ENCODE data around the gene NUSAP1.
A peak's percentile ranks its signal among the peaks of the same experiment; 100 is the strongest.
"Not testable (repeated sequence)": the region's sequence is repeated elsewhere in the genome, so short reads cannot be mapped to it uniquely, and the experiment has no call there.

The NUSAP1 gene, protein sequence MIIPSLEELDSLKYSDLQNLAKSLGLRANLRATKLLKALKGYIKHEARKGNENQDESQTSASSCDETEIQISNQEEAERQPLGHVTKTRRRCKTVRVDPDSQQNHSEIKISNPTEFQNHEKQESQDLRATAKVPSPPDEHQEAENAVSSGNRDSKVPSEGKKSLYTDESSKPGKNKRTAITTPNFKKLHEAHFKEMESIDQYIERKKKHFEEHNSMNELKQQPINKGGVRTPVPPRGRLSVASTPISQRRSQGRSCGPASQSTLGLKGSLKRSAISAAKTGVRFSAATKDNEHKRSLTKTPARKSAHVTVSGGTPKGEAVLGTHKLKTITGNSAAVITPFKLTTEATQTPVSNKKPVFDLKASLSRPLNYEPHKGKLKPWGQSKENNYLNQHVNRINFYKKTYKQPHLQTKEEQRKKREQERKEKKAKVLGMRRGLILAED

DNA sequence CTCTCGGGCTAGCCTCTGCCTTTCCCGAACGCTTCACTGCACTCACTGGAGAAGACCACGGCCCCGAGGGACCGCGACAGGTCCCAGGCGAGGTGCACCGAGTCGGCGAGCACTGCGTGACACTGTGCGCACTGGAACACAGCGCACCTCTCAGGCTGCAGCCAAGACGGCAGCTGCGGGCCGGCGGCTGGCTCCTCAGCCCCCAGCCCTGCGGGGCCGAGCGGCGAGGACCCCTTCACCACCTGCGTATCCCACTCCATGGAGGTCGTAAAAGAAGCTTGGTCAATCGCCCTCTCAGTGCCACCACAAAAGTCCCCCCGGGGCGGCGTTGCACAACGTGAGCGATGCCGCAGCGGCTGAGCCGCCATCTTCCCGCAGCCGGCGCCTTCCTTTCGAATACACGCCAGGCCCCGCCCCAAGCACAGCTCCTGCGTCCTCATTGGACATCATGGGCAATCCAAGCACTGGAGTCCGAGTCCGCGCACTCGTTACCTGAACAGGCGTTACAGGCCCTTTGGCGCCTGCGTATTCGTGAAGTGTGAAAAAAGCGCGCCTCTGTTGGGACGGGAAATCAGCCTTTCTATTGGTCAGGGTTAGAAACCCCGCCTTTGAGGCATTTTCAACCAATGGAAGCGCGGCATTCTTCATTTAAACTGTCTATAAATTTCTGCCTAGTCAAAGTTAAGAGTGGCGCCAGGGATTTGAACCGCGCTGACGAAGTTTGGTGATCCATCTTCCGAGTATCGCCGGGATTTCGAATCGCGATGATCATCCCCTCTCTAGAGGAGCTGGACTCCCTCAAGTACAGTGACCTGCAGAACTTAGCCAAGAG, at the start of gene NUSAP1, which contains the start of gene OIP5:
Gene NUSAP1 (plus strand): TSS at position 688 of the 832 bp plus-strand sequence. CDS start 77 bp downstream, at position 765.
Gene OIP5 (minus strand): TSS at position 398 of the 832 bp plus-strand sequence. CDS start 30 bp downstream, at position 368.
- DNase-seq (ENCODE audit: low spot score), result peak; percentile 100

GRCh38 chr15:41282980-41283652, 49.6 kb upstream of the NUSAP1 start:
- DNase-seq (ENCODE audit: low spot score), result peak; percentile 82

GRCh38 chr15:41283653-41284426, 48.8 kb upstream of the NUSAP1 start:
- DNase-seq (ENCODE audit: low spot score), result peak; percentile 100

DNA sequence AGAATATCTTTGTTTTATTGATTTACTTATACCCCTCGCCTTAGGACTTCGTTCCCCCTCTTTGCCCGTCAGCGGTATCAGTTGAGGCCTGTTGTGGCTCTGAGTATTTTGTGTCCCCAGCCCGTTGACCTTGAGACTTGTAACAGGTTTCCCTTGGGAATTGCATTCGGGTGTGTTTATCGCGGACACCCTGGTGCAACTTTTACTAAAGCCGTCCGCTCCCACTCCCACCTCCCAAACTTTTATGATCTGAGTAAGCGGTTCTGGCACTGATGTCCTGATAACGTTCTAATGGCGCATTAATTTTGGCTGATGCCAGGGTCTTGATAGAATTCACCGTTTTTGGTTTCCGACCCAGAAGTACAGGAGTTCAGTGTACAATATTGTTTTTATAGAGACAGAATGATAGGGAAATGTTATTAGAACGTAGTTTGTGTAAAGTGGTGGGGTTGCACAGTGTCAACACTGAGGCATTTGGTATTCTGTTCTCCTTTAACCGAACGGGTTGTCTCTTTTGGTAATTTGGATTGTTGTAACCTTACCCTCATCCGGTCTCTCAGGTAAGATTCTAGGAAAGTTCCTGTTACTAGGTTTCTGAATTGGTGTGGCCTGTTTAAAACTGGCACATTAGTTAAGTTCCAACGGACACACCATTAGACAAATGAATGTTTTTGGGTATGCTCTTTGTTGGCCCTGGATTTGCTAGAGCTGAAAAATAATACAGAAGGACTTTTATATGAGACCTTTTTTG, 48.1 kb upstream of the NUSAP1 start:
- peak; percentile 45 for DNase-seq (ENCODE audit: low spot score)

GRCh38 chr15:41285285-41285684, 47.4 kb upstream of the NUSAP1 start:
- no peak for DNase-seq (ENCODE audit: low spot score)

- DNase-seq (ENCODE audit: low spot score), result no peak
Observed at GRCh38 chr15:41286665-41287333, 45.9 kb upstream of the NUSAP1 start.

DNA sequence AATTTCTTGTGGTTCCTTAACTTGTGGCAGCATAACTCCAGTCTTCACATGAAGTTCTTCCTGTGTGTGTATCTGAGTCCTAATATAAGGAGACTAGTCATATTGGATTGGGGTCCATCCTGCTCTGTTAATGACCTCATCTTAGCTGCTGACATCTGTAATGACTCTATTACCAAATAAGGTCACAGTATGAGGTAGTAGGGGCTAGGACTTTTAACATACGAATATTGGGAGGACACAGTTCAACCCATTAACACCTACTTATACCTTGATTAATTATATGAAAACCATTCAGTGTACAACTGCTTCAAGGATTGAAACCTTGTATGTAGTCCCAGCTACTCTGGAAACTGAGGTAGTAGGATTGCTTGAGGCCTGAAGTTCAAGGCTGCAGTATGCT, 44.2 kb upstream of the NUSAP1 start:
- no peak for DNase-seq (ENCODE audit: low spot score)

DNA sequence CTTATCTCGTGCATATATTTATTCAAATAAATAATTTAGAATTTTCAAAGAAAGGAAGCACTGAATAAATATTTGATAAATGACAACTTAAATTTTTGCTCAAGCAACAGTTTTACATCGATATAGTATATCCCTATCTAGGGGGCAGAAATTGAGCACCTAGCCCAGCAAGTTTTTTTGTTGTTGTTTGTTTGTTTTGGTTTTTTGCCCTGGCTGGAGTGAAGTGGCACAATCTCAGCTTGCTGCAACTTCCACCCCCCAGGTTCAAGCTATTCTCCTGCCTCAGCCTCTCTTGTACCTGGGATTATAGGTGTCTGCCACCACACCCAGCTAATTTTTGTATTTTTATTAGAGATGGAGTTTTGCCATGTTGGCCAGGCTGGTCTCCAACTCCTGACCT, 42.7 kb upstream of the NUSAP1 start:
- no peak for DNase-seq (ENCODE audit: low spot score)

DNA sequence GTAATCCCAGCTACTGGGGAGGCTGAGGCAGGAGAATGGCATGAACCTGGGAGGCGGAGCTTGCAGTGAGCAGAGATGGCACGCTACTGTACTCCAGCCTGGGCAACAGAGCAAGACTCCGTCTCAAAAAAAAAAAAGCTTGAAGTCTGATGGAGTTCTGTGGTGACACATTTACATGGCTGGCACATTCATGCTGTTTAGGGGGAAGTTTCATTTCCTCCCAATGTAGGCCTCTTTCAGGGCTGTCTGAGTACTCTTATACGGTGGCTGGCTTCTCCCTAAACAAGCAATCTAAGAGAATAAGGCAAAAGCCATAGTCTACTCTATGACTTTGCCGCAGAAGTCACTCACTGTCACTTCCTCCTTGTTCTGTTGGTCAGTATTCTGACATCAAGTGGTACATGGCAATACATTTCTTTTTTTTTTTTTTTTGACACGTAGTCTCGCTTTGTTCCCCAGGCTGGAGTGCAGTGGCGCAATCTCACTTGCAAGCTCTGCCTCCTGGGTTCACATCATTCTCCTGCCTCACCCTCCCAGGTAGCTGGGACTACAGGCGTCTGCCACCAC, 41.5 kb upstream of the NUSAP1 start:
- peak; percentile 67 for DNase-seq (ENCODE audit: low spot score)

- no peak for DNase-seq (ENCODE audit: low spot score)
Observed at GRCh38 chr15:41292521-41292920, 40.2 kb upstream of the NUSAP1 start.

DNA sequence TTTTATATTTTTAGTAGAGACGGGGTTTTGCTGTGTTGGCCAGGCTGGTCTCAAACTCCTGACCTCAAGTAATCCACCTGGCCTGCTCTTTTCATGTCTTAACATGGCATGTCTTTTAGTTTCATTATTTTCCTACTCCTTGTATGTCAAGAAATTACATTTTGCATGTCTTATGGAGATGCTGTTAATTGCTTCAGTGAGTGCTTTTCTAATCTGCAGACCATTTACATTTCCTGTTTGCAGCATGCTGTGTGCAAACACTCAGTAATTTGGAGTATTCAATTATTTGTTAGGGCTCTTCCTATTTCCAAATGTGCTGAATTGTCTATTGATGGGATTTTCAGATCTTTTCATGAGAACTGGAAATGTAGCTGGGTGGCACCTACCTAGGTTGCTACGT, 31.5 kb upstream of the NUSAP1 start:
- DNase-seq (ENCODE audit: low spot score), result not testable (repeated sequence)

DNA sequence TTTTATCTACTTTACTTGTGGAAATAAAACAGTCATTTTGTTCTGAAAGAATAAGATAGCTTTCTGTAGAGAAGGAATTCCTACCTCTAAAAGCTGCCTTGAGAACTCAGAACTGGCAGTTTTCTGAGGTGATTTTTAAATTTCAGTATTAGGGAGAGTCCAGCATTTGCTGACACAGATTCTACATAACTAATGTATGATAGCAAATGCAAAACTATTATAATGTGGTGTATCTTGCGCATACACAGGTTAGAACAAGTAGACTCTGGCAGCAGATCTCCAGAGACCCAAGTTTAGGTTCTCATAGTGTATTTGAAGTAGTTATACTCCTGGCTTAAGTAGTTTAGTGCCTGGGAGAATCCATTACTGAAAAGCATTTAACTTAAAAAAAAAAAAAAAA, 31.1 kb upstream of the NUSAP1 start:
- DNase-seq (ENCODE audit: low spot score), result no peak

GRCh38 chr15:41304149-41304770, 28.4 kb upstream of the NUSAP1 start:
- no peak for DNase-seq (ENCODE audit: low spot score)

DNA sequence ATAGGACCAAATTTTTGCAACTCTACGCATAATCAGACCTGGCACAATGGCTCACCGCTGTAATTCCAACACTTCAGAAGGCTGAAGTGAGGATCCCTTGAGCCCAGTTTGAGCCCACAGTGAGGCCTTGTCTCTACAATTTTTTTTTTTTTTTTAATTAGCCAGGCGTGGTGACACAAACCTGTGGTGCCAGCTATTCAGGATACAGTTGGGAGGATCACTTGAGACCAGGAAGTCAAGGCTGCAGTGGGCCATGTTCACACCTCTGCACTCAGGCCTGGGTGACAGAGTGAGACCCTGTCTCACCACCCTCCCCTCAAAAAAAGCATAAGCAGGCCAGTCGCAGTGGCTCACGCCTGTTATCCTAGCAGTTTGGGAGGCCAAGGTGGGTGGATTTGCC, 25.0 kb upstream of the NUSAP1 start:
- no peak for DNase-seq (ENCODE audit: low spot score)

- DNase-seq (ENCODE audit: low spot score), result no peak
Observed at GRCh38 chr15:41309226-41309905, 23.3 kb upstream of the NUSAP1 start.

DNA sequence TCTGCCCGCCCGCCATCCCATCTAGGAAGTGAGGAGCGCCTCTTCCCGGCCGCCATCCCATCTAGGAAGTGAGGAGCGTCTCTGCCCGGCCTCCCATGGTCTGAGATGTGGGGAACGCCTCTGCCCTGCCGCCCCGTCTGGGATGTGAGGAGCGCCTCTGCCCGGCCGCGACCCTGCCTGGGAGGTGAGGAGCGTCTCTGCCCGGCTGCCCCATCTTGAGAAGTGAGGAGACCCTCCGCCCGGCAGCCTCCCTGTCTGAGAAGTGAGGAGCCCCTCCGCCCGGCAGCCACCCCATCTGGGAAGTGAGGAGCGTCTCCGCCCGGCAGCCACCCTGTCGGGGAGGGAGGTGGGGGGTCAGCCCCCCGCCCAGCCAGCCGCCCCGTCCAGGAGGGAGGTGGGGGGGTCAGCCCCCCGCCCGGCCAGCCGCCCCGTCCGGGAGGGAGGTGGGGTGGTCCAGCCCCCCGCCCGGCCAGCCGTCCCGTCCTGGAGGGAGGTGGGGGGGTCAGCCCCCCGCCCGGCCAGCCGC, 11.8 kb upstream of the NUSAP1 start:
- DNase-seq (ENCODE audit: low spot score), result not testable (repeated sequence)

- DNase-seq (ENCODE audit: low spot score), result no peak
Observed at GRCh38 chr15:41323611-41324010, 9.1 kb upstream of the NUSAP1 start.

GRCh38 chr15:41331281-41331680, 1.4 kb upstream of the NUSAP1 start:
- no peak for DNase-seq (ENCODE audit: low spot score)

DNA sequence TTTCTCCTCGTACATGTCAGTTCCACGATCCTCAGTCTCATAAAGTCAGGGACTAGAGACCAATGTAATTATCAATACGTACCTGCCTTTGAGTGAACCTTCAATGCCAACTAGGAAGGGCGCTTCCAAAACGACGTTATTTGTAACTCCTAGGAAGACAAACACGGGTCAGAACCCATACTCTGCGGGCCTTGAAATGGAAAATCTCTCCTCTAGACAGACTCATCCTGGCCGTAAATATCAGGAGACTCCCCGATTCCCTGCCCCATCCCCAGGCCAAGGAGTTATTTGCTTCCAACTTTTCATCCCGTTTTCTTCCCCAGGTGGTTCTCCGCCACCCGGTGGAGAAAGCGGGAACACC, 868 bp upstream of the NUSAP1 start:
- DNase-seq (ENCODE audit: low spot score), result no peak
